H9 (cell line): ENCODE measurements around the gene FAHD2A. TPM values are rescaled to one million over a fixed set of nuclear protein-coding genes. Genes with fewer than 3 reads are reported as not detected.

Experiments used
- DNase-seq: peaks from one replicate; pipeline ENCODE4 v3.0.0-alpha.2; 2017
- H2AFZ ChIP-seq: one replicate; pipeline ENCODE4 v1.6.1; 2013; ENCODE audit warnings: mild to moderate bottlenecking, low read length, control low read depth, moderate library complexity
- H2AK5ac ChIP-seq: 2 replicates; pipeline ENCODE4 v1.6.1; 2013; ENCODE audit warnings: low read length, control low read depth, mixed read lengths; ENCODE audit not compliant: insufficient read length
- H2BK120ac ChIP-seq: one replicate; pipeline ENCODE4 v1.6.1; 2013; ENCODE audit warnings: low read depth, mild to moderate bottlenecking, low read length, control low read depth, inconsistent platforms; ENCODE audit not compliant: poor library complexity, severe bottlenecking
- H2BK12ac ChIP-seq: 2 replicates; pipeline ENCODE4 v1.6.1; 2013; ENCODE audit warnings: low read length, control low read depth, mixed read lengths, low read depth; ENCODE audit not compliant: insufficient read length
- H2BK15ac ChIP-seq: 2 replicates; pipeline ENCODE4 v1.6.1; 2013; ENCODE audit warnings: low read depth, low read length, control low read depth
- H2BK20ac ChIP-seq: one replicate; pipeline ENCODE4 v1.6.1; 2013; ENCODE audit warnings: low read depth, mild to moderate bottlenecking, low read length, control low read depth, inconsistent platforms; ENCODE audit not compliant: poor library complexity, severe bottlenecking
- H2BK5ac ChIP-seq: 2 replicates; pipeline ENCODE4 v1.6.1; 2013; ENCODE audit warnings: low read length, control low read depth, mixed read lengths; ENCODE audit not compliant: insufficient read length
- H3K14ac ChIP-seq: 2 replicates; pipeline ENCODE4 v1.6.1; 2013; ENCODE audit warnings: low read length, control low read depth; ENCODE audit not compliant: insufficient read depth
- H3K18ac ChIP-seq: 2 replicates; pipeline ENCODE4 v1.6.1; 2013; ENCODE audit warnings: low read depth, mild to moderate bottlenecking, mixed read lengths, low read length, control low read depth; ENCODE audit not compliant: insufficient read length
- H3K23ac ChIP-seq: 2 replicates; pipeline ENCODE4 v1.6.1; 2013; ENCODE audit warnings: low read length, control low read depth, mixed read lengths, low read depth; ENCODE audit not compliant: insufficient read length
- H3K23me2 ChIP-seq: 2 replicates; pipeline ENCODE4 v1.6.1; 2013; ENCODE audit warnings: low read depth, mild to moderate bottlenecking, mixed read lengths, low read length, control low read depth; ENCODE audit not compliant: insufficient read length, poor library complexity, severe bottlenecking
- H3K27ac ChIP-seq: 2 replicates; pipeline ENCODE4 v1.5.1; 2013; ENCODE audit warnings: low read length, control low read depth, mixed read lengths, low read depth; ENCODE audit not compliant: insufficient read length
- H3K27me3 ChIP-seq: 2 replicates; pipeline ENCODE4 v1.6.1; 2013; ENCODE audit warnings: low read length, control low read depth, inconsistent platforms; ENCODE audit not compliant: insufficient read depth
- H3K4ac ChIP-seq: 2 replicates; pipeline ENCODE4 v1.6.1; 2013; ENCODE audit warnings: low read depth, mild to moderate bottlenecking, control low read depth, inconsistent platforms, low read length, moderate library complexity
- H3K4me1 ChIP-seq: 2 replicates; pipeline ENCODE4 v1.6.1; 2013; ENCODE audit warnings: low read length, control low read depth, inconsistent platforms; ENCODE audit not compliant: insufficient read depth
- H3K4me2 ChIP-seq: 2 replicates; pipeline ENCODE4 v1.6.1; 2013; ENCODE audit warnings: low read length, control low read depth, mixed read lengths; ENCODE audit not compliant: insufficient read length, insufficient read depth
- H3K56ac ChIP-seq: 2 replicates; pipeline ENCODE4 v1.6.1; 2013; ENCODE audit warnings: low read depth, mild to moderate bottlenecking, mixed read lengths, low read length, control low read depth; ENCODE audit not compliant: insufficient read length
- H3K79me1 ChIP-seq: 2 replicates; pipeline ENCODE4 v1.6.1; 2013; ENCODE audit warnings: low read depth, mild to moderate bottlenecking, moderate library complexity, low read length, control low read depth, inconsistent platforms; ENCODE audit not compliant: insufficient read depth, poor library complexity, severe bottlenecking
- H3K79me2 ChIP-seq: 2 replicates; pipeline ENCODE4 v1.6.1; 2013; ENCODE audit warnings: low read length, control low read depth, inconsistent platforms; ENCODE audit not compliant: insufficient read depth
- H3K9ac ChIP-seq: 2 replicates; pipeline ENCODE4 v1.6.1; 2013; ENCODE audit warnings: low read length, control low read depth, mixed read lengths; ENCODE audit not compliant: insufficient read length; ENCODE audit errors: extremely low read depth
- H3K9me3 ChIP-seq: one replicate; pipeline ENCODE4 v1.6.1; 2013; ENCODE audit warnings: low read depth, low read length, inconsistent platforms; ENCODE audit not compliant: control insufficient read depth
- H3T11ph ChIP-seq: one replicate; pipeline ENCODE4 v1.6.1; 2013; ENCODE audit warnings: mild to moderate bottlenecking, low read length, control low read depth, inconsistent platforms
- H4K20me1 ChIP-seq: one replicate; pipeline ENCODE4 v1.6.1; 2013; ENCODE audit not compliant: control insufficient read depth, insufficient read length, insufficient read depth
- H4K5ac ChIP-seq: 2 replicates; pipeline ENCODE4 v1.6.1; 2013; ENCODE audit warnings: low read depth, mild to moderate bottlenecking, mixed read lengths, low read length, control low read depth; ENCODE audit not compliant: insufficient read length
- H4K8ac ChIP-seq: replicated peaks from 2 replicates; pipeline ENCODE4 v1.6.1; 2013; ENCODE audit warnings: low read length, control low read depth, mixed read lengths, low read depth; ENCODE audit not compliant: insufficient read length
- H4K91ac ChIP-seq: 2 replicates; pipeline ENCODE4 v1.6.1; 2013; ENCODE audit warnings: low read depth, mild to moderate bottlenecking, moderate library complexity, mixed read lengths, low read length, control low read depth; ENCODE audit not compliant: insufficient read length
- H3K27ac Mint-ChIP-seq, 3 experiments: 2 replicates in 2 of 3; 3 replicates in 1 of 3; pipeline ENCODE4 v1.8.0; 2020 to 2021; ENCODE audit warnings: mixed read lengths in 3 of 3, mild to moderate bottlenecking in 1 of 3, moderate library complexity in 1 of 3
- H3K27me3 Mint-ChIP-seq: 2 replicates; pipeline ENCODE4 v1.8.0; 2021; ENCODE audit warnings: low read depth, mild to moderate bottlenecking, moderate library complexity, mixed read lengths
- H3K36me3 Mint-ChIP-seq, 3 experiments: 2 replicates in 2 of 3; 3 replicates in 1 of 3; pipeline ENCODE4 v1.8.0; 2020 to 2021; ENCODE audit warnings: low read depth in 3 of 3, mixed read lengths in 3 of 3; ENCODE audit not compliant: insufficient read depth in 1 of 3
- H3K4me1 Mint-ChIP-seq, 2 experiments: 2 replicates each; pipeline ENCODE4 v1.8.0; 2020; ENCODE audit warnings: mixed read lengths in 2 of 2
- H3K4me3 Mint-ChIP-seq, 2 experiments: 2 replicates in 1 of 2; 3 replicates in 1 of 2; pipeline ENCODE4 v1.8.0; 2020 to 2021; ENCODE audit warnings: mild to moderate bottlenecking in 2 of 2, mixed read lengths in 2 of 2, moderate library complexity in 1 of 2
- H3K9me3 Mint-ChIP-seq, 2 experiments: 2 replicates in 1 of 2; 3 replicates in 1 of 2; pipeline ENCODE4 v1.8.0; 2020; ENCODE audit warnings: mild to moderate bottlenecking in 2 of 2, mixed read lengths in 2 of 2, moderate library complexity in 1 of 2
- WGBS: extraction: QIAGEN DNeasy Blood & Tissue Kit; methylation state at CpG from one replicate; pipeline ENCODE4 v1.1.7; 2013; ENCODE audit warnings: missing lambda C conversion rate, low lambda C conversion rate, mixed read lengths; ENCODE audit not compliant: insufficient read length; ENCODE audit errors: extremely low coverage; 5-methylcytosine and 5-hydroxymethylcytosine counted together
- total RNA-seq: library from RNA; stranded (reverse); gene quantifications from 2 replicates; pipeline ENCODE4 v1.2.1, GENCODE V29; 2021
- TF ChIP-seq, protein P1 (sequence below): fragments of 200-600 bp; sonication (generic); conservative IDR thresholded peaks from 3 replicates; pipeline ENCODE4 v1.8.0; 2021; ENCODE audit warnings: antibody characterized with exemption, mild to moderate bottlenecking

Gene FAHD2A
- total RNA-seq, 1 experiment from 2014 or later, result 39.8 TPM

DNA sequence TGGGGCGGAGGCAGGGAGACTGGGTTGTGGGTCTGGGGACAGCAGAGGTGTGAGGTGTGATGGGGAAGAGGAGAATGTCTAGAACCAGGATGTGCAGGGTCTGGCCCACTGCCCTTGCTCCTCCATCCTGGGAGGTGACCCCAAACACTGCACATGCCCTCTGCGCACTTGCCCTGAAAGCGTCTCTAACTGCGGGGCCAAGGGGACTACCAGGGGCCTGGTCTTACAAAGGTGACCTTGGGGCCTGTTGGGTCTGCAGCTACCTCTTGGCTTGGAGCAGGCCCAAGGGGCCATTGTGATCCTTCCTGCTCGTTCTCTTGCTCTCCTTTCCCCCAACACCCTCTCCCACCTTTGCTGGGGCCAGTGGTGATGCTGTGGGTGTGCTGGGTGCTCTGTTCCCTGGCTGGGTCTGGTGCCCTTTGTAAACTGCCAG, 48.0 kb upstream of the FAHD2A start:
- no peak overlapping the region for H2BK5ac ChIP-seq
- Mint-ChIP-seq H3K4me1 (no peaks in the 10 kb centered on the region), H3K9me3 (peaks cover 7 to 10% of the 10 kb centered on the region in 2 experiments; a peak in 4 of 5 replicates), H3K4me3 (no peak overlapping the region), H3K27me3 (peaks cover 44% of the 10 kb centered on the region), H3K36me3 (no peaks in the 10 kb centered on the region; a peak in 1 of 7 replicates), H3K27ac (no peak overlapping the region)
- no peak overlapping the region for H3K23ac ChIP-seq
- no peak overlapping the region for H4K5ac ChIP-seq
- no peak overlapping the region for H3K14ac ChIP-seq
- H3K27me3 ChIP-seq, result no peaks in the 10 kb centered on the region
- H3K4me2 ChIP-seq, result no peak overlapping the region
- no peak overlapping the region for H3T11ph ChIP-seq
- H3K9me3 ChIP-seq, result no peaks in the 10 kb centered on the region
- H2BK12ac ChIP-seq, result no peak overlapping the region
- H3K4ac ChIP-seq, result no peak overlapping the region
- no CpG with 5 or more reads among the region's 5 CpGs for WGBS
- no peak overlapping the region for H3K18ac ChIP-seq
- H3K27ac ChIP-seq, result no peak overlapping the region
- no peaks in the 10 kb centered on the region for H3K79me2 ChIP-seq
- no peak overlapping the region for H3K56ac ChIP-seq
- H4K91ac ChIP-seq, result no peak overlapping the region
- no peak overlapping the region for H4K8ac ChIP-seq
- H3K4me1 ChIP-seq, result no peaks in the 10 kb centered on the region
- DNase-seq, result peak; percentile 13
- no peaks in the 10 kb centered on the region for H4K20me1 ChIP-seq
- H3K9ac ChIP-seq, result no peak overlapping the region
- TF ChIP-seq, protein P1, sequence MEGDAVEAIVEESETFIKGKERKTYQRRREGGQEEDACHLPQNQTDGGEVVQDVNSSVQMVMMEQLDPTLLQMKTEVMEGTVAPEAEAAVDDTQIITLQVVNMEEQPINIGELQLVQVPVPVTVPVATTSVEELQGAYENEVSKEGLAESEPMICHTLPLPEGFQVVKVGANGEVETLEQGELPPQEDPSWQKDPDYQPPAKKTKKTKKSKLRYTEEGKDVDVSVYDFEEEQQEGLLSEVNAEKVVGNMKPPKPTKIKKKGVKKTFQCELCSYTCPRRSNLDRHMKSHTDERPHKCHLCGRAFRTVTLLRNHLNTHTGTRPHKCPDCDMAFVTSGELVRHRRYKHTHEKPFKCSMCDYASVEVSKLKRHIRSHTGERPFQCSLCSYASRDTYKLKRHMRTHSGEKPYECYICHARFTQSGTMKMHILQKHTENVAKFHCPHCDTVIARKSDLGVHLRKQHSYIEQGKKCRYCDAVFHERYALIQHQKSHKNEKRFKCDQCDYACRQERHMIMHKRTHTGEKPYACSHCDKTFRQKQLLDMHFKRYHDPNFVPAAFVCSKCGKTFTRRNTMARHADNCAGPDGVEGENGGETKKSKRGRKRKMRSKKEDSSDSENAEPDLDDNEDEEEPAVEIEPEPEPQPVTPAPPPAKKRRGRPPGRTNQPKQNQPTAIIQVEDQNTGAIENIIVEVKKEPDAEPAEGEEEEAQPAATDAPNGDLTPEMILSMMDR, result no peak
- H2BK15ac ChIP-seq, result no peak overlapping the region
- H3K23me2 ChIP-seq, result no peaks in the 10 kb centered on the region
- H2AK5ac ChIP-seq, result no peak overlapping the region
- no peak overlapping the region for H2BK20ac ChIP-seq
- no peaks in the 10 kb centered on the region for H3K79me1 ChIP-seq
- no peak overlapping the region for H2BK120ac ChIP-seq
- H2AFZ ChIP-seq, result no peak overlapping the region
